ENCODE results near the gene DEK. TPM values are rescaled to one million over a fixed set of nuclear protein-coding genes. Genes with fewer than 3 reads are reported as not detected.

The DEK gene
- total and polyA plus RNA-seq, 2 of the 13 experiments (the other 11 are each of a cell fraction or from before 2014, with no cell fraction given) = 53.2 to 276 TPM

GRCh38 chr6:18264219-18264922, at the start of gene DEK (continued):
- TF ChIP-seq ZNF552 (CRISPR knock-in tag; IDR thresholded peaks at IDR 0.05; ENCODE audit: borderline replicate concordance) (no peak), RXRB (CRISPR knock-in tag; IDR thresholded peaks at IDR 0.05; ENCODE audit: borderline replicate concordance) (no peak), ZNF691 (CRISPR knock-in tag; IDR thresholded peaks at IDR 0.05; ENCODE audit: borderline replicate concordance, low read depth) (no peak), RAD51 (IDR thresholded peaks at IDR 0.05; ENCODE audit: borderline replicate concordance) (no peak), ETV5 (CRISPR knock-in tag; IDR thresholded peaks at IDR 0.05; ENCODE audit: borderline replicate concordance) (peak; percentile 63; the same call in 1 of the 2 replicates), HMGXB4 (CRISPR knock-in tag; IDR thresholded peaks at IDR 0.05; ENCODE audit: borderline replicate concordance in 1 of 2, low read depth in 1 of 2) (peak; percentile 89 to 94), SAFB2 (CRISPR knock-in tag; IDR thresholded peaks at IDR 0.05; ENCODE audit: borderline replicate concordance, low read depth) (peak; percentile 66; the same call in 1 of the 2 replicates), DRAP1 (CRISPR knock-in tag; IDR thresholded peaks at IDR 0.05) (no peak), ZNF569 (CRISPR knock-in tag; IDR thresholded peaks at IDR 0.05; ENCODE audit: borderline replicate concordance) (no peak), NFKBIZ (CRISPR knock-in tag; IDR thresholded peaks at IDR 0.05) (no peak), ZNF263 (CRISPR knock-in tag; IDR thresholded peaks at IDR 0.05) (no peak), ZFY (CRISPR knock-in tag; IDR thresholded peaks at IDR 0.05) (peak; percentile 88), MLLT10 (CRISPR knock-in tag; IDR thresholded peaks at IDR 0.05) (no peak), ZBTB49 (CRISPR knock-in tag; IDR thresholded peaks at IDR 0.05; ENCODE audit: borderline replicate concordance) (no peak), SNAPC4 (CRISPR knock-in tag; IDR thresholded peaks at IDR 0.05) (no peak), U2AF2 (IDR thresholded peaks at IDR 0.05; ENCODE audit: low read depth, low read length) (no peak), SIX4 (CRISPR knock-in tag; IDR thresholded peaks at IDR 0.05) (no peak), MED1 (CRISPR knock-in tag; IDR thresholded peaks at IDR 0.05) (no peak), ZFP36L1 (CRISPR knock-in tag; IDR thresholded peaks at IDR 0.05) (no peak)
